Neutrophil (primary cell): ENCODE data around the gene PINK1.

Experiments used
- H3K27ac ChIP-seq: fragments of 200-600 bp; sonication (generic); 2 replicates; pipeline ENCODE4 v1.5.1; 2016; ENCODE audit warnings: mild to moderate bottlenecking, moderate library complexity
- H3K27me3 ChIP-seq: fragments of 200-600 bp; sonication (generic); 2 replicates; pipeline ENCODE4 v1.6.0; 2016; ENCODE audit warnings: mild to moderate bottlenecking
- H3K36me3 ChIP-seq: fragments of 200-600 bp; sonication (generic); 2 replicates; pipeline ENCODE4 v1.5.1; 2017
- H3K4me1 ChIP-seq, 2 experiments: fragments of 200-600 bp in 1 of 2; sonication (generic) in 1 of 2; 1 replicate in 1 of 2; 2 replicates in 1 of 2; pipeline versions ENCODE4 v1.5.1 to v1.6.1; 2013 to 2016; ENCODE audit warnings: low read depth in 1 of 2, low read length in 1 of 2, mild to moderate bottlenecking in 1 of 2, moderate library complexity in 1 of 2; ENCODE audit not compliant: control insufficient read depth in 1 of 2, insufficient read depth in 1 of 2
- H3K4me3 ChIP-seq, 2 experiments: fragments of 200-600 bp in 1 of 2; sonication (generic) in 1 of 2; 1 replicate in 1 of 2; 2 replicates in 1 of 2; pipeline ENCODE4 v1.5.1; 2013 to 2016; ENCODE audit warnings: low read depth in 1 of 2, low read length in 1 of 2, mild to moderate bottlenecking in 1 of 2, moderate library complexity in 1 of 2
- H3K9me3 ChIP-seq: fragments of 200-600 bp; sonication (generic); 2 replicates; pipeline ENCODE4 v1.5.1; 2016
- CTCF ChIP-seq: fragments of 200-600 bp; sonication (generic); IDR thresholded peaks from 2 replicates; pipeline ENCODE4 v1.5.1; 2016; ENCODE audit warnings: antibody characterized with exemption

The PINK1 gene

GRCh38 chr1:20640183-20640597 is 6.9 kb downstream of the PINK1 start:
- Histone ChIP-seq H3K36me3 (peaks cover 90% of the 10 kb centered on the region), H3K27me3 (no peaks in the 10 kb centered on the region), H3K27ac (no peak overlapping the region), H3K4me1 (peaks cover 2 to 3% of the 10 kb centered on the region in 2 experiments), H3K9me3 (no peaks in the 10 kb centered on the region), H3K4me3 (no peak overlapping the region)
- peak; percentile 77 for TF ChIP-seq CTCF

GRCh38 chr1:20641975-20642374 is 8.7 kb downstream of the PINK1 start:
- Histone ChIP-seq H3K27me3 (no peaks in the 10 kb centered on the region), H3K9me3 (no peaks in the 10 kb centered on the region), H3K4me1 (no peaks in the 10 kb centered on the region), H3K36me3 (peaks cover 97% of the 10 kb centered on the region), H3K27ac (no peak overlapping the region), H3K4me3 (no peak overlapping the region)
- no peak for TF ChIP-seq CTCF

GRCh38 chr1:20643080-20643479 is 9.8 kb downstream of the PINK1 start:
- no peak for TF ChIP-seq CTCF
- H3K27me3 ChIP-seq = no peaks in the 10 kb centered on the region
- H3K36me3 ChIP-seq = peaks cover 97% of the 10 kb centered on the region
- H3K9me3 ChIP-seq = no peaks in the 10 kb centered on the region
- no peak overlapping the region for H3K4me3 ChIP-seq
- no peaks in the 10 kb centered on the region for H3K4me1 ChIP-seq
- no peak overlapping the region for H3K27ac ChIP-seq

- Histone ChIP-seq H3K4me1 (no peaks in the 10 kb centered on the region), H3K36me3 (peaks cover 97% of the 10 kb centered on the region), H3K27me3 (no peaks in the 10 kb centered on the region), H3K9me3 (no peaks in the 10 kb centered on the region), H3K27ac (no peak overlapping the region), H3K4me3 (no peak overlapping the region)
- TF ChIP-seq CTCF = no peak
Measured at GRCh38 chr1:20644416-20644815, 11.2 kb downstream of the PINK1 start.

GRCh38 chr1:20645414-20645813 is 12.2 kb downstream of the PINK1 start:
- Histone ChIP-seq H3K4me3 (no peak overlapping the region), H3K36me3 (peaks cover 97% of the 10 kb centered on the region), H3K9me3 (no peaks in the 10 kb centered on the region), H3K27ac (no peak overlapping the region), H3K4me1 (no peaks in the 10 kb centered on the region), H3K27me3 (no peaks in the 10 kb centered on the region)
- no peak for TF ChIP-seq CTCF

DNA sequence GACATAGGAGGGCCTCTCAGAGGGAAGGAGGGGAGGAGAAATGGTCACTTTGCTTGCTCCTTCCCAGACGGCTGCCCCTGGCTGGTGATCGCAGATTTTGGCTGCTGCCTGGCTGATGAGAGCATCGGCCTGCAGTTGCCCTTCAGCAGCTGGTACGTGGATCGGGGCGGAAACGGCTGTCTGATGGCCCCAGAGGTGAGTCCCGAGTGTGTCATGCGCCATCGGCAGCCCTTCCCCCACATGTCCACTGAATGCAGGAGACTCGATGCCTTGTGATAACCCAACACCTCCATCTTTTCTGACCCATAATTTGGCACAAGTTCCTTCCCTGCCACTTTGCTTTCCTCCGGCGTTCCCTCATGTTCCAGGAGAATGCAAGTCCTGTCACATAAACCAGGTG is 15.2 kb downstream of the PINK1 start:
- no peaks in the 10 kb centered on the region for H3K4me1 ChIP-seq
- no peaks in the 10 kb centered on the region for H3K27me3 ChIP-seq
- H3K36me3 ChIP-seq = peaks cover 97% of the 10 kb centered on the region
- H3K27ac ChIP-seq = no peak overlapping the region
- no peak for TF ChIP-seq CTCF
- no peak overlapping the region for H3K4me3 ChIP-seq
- H3K9me3 ChIP-seq = no peaks in the 10 kb centered on the region
